WTC11 (cell line): ENCODE results near the gene NLN. TPM values are rescaled to one million over a fixed set of nuclear protein-coding genes. Genes with fewer than 3 reads are reported as not detected.

ENCODE experiments used
- ATAC-seq: fragments of 200-7000 bp; cut with Tn5 transposase; 2 replicates; pipeline ENCODE4 v1.10.0; 2021; ENCODE audit warnings: mild to moderate bottlenecking, moderate library complexity
- CTCF ChIA-PET: fragments of 300-600 bp; sonication (Branson Sonifier 250); formaldehyde crosslinking; loops from one replicate; lab custom pipeline; 2021; ENCODE audit warnings: antibody characterized with exemption; lab: Charles Lee
- POLR2A ChIA-PET: fragments of 350-600 bp; sonication (Branson Sonifier 250); formaldehyde crosslinking; loops from one replicate; lab custom pipeline; 2021; ENCODE audit warnings: antibody characterized with exemption; lab: Charles Lee
- DNase-seq: peaks from one replicate; pipeline ENCODE4 v3.0.0; 2021; ENCODE audit warnings: low spot score
- H3K27ac Mint-ChIP-seq: 2 replicates; pipeline ENCODE4 v1.8.0; 2021; ENCODE audit warnings: mixed read lengths
- H3K27me3 Mint-ChIP-seq: 2 replicates; pipeline ENCODE4 v1.8.0; 2021; ENCODE audit warnings: low read depth, mild to moderate bottlenecking, moderate library complexity, mixed read lengths
- H3K36me3 Mint-ChIP-seq: 2 replicates; pipeline ENCODE4 v1.8.0; 2021; ENCODE audit warnings: mixed read lengths
- H3K4me1 Mint-ChIP-seq: 2 replicates; pipeline ENCODE4 v1.8.0; 2022; ENCODE audit warnings: mixed read lengths
- H3K4me3 Mint-ChIP-seq: 2 replicates; pipeline ENCODE4 v1.8.0; 2021; ENCODE audit warnings: mild to moderate bottlenecking, moderate library complexity, mixed read lengths
- H3K9me3 Mint-ChIP-seq: 2 replicates; pipeline ENCODE4 v1.8.0; 2021; ENCODE audit warnings: mixed read lengths
- ATF2 ChIP-seq: sonication (generic); formaldehyde crosslinking; IDR thresholded peaks from 2 replicates; pipeline ENCODE4 v1.8.1; 2022; ENCODE audit warnings: low read depth, missing genetic modification reagents, borderline replicate concordance
- CREB1 ChIP-seq: sonication (generic); formaldehyde crosslinking; IDR thresholded peaks from 2 replicates; pipeline ENCODE4 v1.8.0; 2023; ENCODE audit warnings: mild to moderate bottlenecking, missing genetic modification reagents
- E2F5 ChIP-seq: sonication (generic); formaldehyde crosslinking; IDR thresholded peaks from 2 replicates; pipeline ENCODE4 v1.8.1; 2022; ENCODE audit warnings: mild to moderate bottlenecking, moderate library complexity, missing genetic modification reagents
- ELF4 ChIP-seq: sonication (generic); formaldehyde crosslinking; IDR thresholded peaks from 2 replicates; pipeline ENCODE4 v1.8.1; 2022; ENCODE audit warnings: low read depth, mild to moderate bottlenecking, moderate library complexity, missing genetic modification reagents
- FOXP1 ChIP-seq: sonication (generic); formaldehyde crosslinking; IDR thresholded peaks from 2 replicates; pipeline ENCODE4 v1.8.0; 2022; ENCODE audit warnings: missing genetic modification reagents, mild to moderate bottlenecking, moderate library complexity, borderline replicate concordance
- MYBL2 ChIP-seq: sonication (generic); formaldehyde crosslinking; IDR thresholded peaks from 2 replicates; pipeline ENCODE4 v1.8.1; 2023; ENCODE audit warnings: mild to moderate bottlenecking, moderate library complexity, missing genetic modification reagents
- NFYB ChIP-seq: sonication (generic); formaldehyde crosslinking; conservative IDR thresholded peaks from 2 replicates; pipeline ENCODE4 v1.8.0; 2022; ENCODE audit warnings: low read depth, missing genetic modification reagents
- NR2C2 ChIP-seq: sonication (generic); formaldehyde crosslinking; IDR thresholded peaks from 2 replicates; pipeline ENCODE4 v1.8.0; 2022; ENCODE audit warnings: mild to moderate bottlenecking, missing genetic modification reagents
- PRDM15 ChIP-seq: sonication (generic); formaldehyde crosslinking; IDR thresholded peaks from 2 replicates; pipeline ENCODE4 v1.8.0; 2022; ENCODE audit warnings: missing genetic modification reagents
- RORB ChIP-seq: fragments of 250-450 bp; sonication (Bioruptor Pico); IDR thresholded peaks from 2 replicates; pipeline ENCODE4 v1.9.0; 2021; ENCODE audit warnings: mild to moderate bottlenecking
- SOX15 ChIP-seq: fragments of 250-450 bp; sonication (Bioruptor Pico); IDR thresholded peaks from 2 replicates; pipeline ENCODE4 v1.9.0; 2021; ENCODE audit warnings: mild to moderate bottlenecking
- TCF7 ChIP-seq: sonication (generic); formaldehyde crosslinking; IDR thresholded peaks from 2 replicates; pipeline ENCODE4 v1.8.0; 2022; ENCODE audit warnings: mild to moderate bottlenecking, low read depth, missing genetic modification reagents, moderate library complexity
- TEAD4 ChIP-seq: sonication (generic); formaldehyde crosslinking; IDR thresholded peaks from 2 replicates; pipeline ENCODE4 v1.8.0; 2022; ENCODE audit warnings: mild to moderate bottlenecking, missing genetic modification reagents
- ZBTB21 ChIP-seq: sonication (generic); formaldehyde crosslinking; IDR thresholded peaks from 2 replicates; pipeline ENCODE4 v1.8.1; 2023; ENCODE audit warnings: mild to moderate bottlenecking, missing genetic modification reagents, borderline replicate concordance
- ZMAT4 ChIP-seq: fragments of 250-450 bp; sonication (Bioruptor Pico); IDR thresholded peaks from 2 replicates; pipeline ENCODE4 v1.9.0; 2021; ENCODE audit warnings: mild to moderate bottlenecking
- ZNF263 ChIP-seq: sonication (generic); formaldehyde crosslinking; IDR thresholded peaks from 2 replicates; pipeline ENCODE4 v1.8.1; 2022; ENCODE audit warnings: low read depth, mild to moderate bottlenecking, moderate library complexity, missing genetic modification reagents
- ZNF532 ChIP-seq: fragments of 250-450 bp; sonication (Bioruptor Pico); IDR thresholded peaks from 2 replicates; pipeline ENCODE4 v1.9.0; 2021; ENCODE audit warnings: mild to moderate bottlenecking, borderline replicate concordance
- total RNA-seq: library from RNA; stranded (reverse); gene quantifications from 3 replicates; pipeline ENCODE4 v1.2.3, GENCODE V29; 2021

The NLN gene
- total RNA-seq, 1 experiment from 2014 or later = 163 TPM

GRCh38 chr5:65800775-65801174, 78.8 kb downstream of the NLN start:
- Mint-ChIP-seq H3K4me3 (no peak overlapping the region), H3K9me3 (no peaks in the 10 kb centered on the region), H3K36me3 (peaks cover 55% of the 10 kb centered on the region), H3K4me1 (no peaks in the 10 kb centered on the region), H3K27me3 (no peaks in the 10 kb centered on the region), H3K27ac (no peak overlapping the region; the same call in 1 of the 2 replicates)
- CTCF ChIA-PET = no interaction called here
- TF ChIP-seq ZBTB21 (CRISPR knock-in tag) (no peak), SOX15 (CRISPR knock-in tag) (no peak), E2F5 (CRISPR knock-in tag) (no peak), TCF7 (CRISPR knock-in tag) (no peak), ZNF532 (no peak), NR2C2 (CRISPR knock-in tag) (no peak), PRDM15 (CRISPR knock-in tag) (no peak), FOXP1 (no peak), ZNF263 (CRISPR knock-in tag) (no peak), ATF2 (CRISPR knock-in tag) (no peak), RORB (CRISPR knock-in tag) (no peak), ZMAT4 (CRISPR knock-in tag) (no peak), TEAD4 (CRISPR knock-in tag) (no peak), MYBL2 (CRISPR knock-in tag) (no peak), CREB1 (CRISPR knock-in tag) (no peak), NFYB (no peak), ELF4 (CRISPR knock-in tag) (no peak)
- POLR2A ChIA-PET = no interaction called here
- DNase-seq (no peak), ATAC-seq (no peak)
